Measurements from ENCODE around the gene SETD3.

The SETD3 gene

GRCh38 chr14:99401621-99402284 is 78.9 kb downstream of the SETD3 start:
- no peak overlapping the region for H2BK12ac ChIP-seq (ENCODE audit: low read length)
- H3K4me2 ChIP-seq (ENCODE audit: insufficient read depth, low read length, poor library complexity, severe bottlenecking): no peak overlapping the region
- peaks cover 23 to 87% of the 10 kb centered on the region in 2 donors for H3K36me3 ChIP-seq (replicated peaks in 1 of 2; ENCODE audit: control insufficient read depth in 2 of 2, insufficient read depth in 2 of 2, low read length in 2 of 2)
- no peak overlapping the region for H4K8ac ChIP-seq (ENCODE audit: low read depth, low read length)
- no peak overlapping the region for H3K23ac ChIP-seq (ENCODE audit: low read depth, low read length, poor library complexity)
- H3K18ac ChIP-seq (ENCODE audit: low read length): no peak overlapping the region
- H2BK5ac ChIP-seq (ENCODE audit: low read length): no peak overlapping the region
- DNase-seq (ENCODE audit: low spot score): no peak
- H3K4ac ChIP-seq (ENCODE audit: low read length): no peak overlapping the region
- H2BK120ac ChIP-seq (ENCODE audit: low read depth, low read length): no peak overlapping the region
- no peak overlapping the region for H3K9ac ChIP-seq (ENCODE audit: low read depth, low read length, poor library complexity)
- no peaks in the 10 kb centered on the region for H3K79me1 ChIP-seq (ENCODE audit: low read depth, low read length)
- H3K27me3 ChIP-seq (ENCODE audit: control insufficient read depth in 3 of 3, insufficient read depth in 3 of 3, low read depth in 1 of 3, low read length in 3 of 3): no peaks in the 10 kb centered on the region
- no CpG with 5 or more reads among the region's 5 CpGs for WGBS, 2 donors (ENCODE audit: extremely low coverage in 2 of 2, insufficient read length in 2 of 2, insufficient replicate concordance in 1 of 2)
- no peak overlapping the region for H2AK5ac ChIP-seq (ENCODE audit: low read depth, low read length)
- H3K27ac ChIP-seq (replicated peaks; ENCODE audit: low read length): no peak overlapping the region
- H3K14ac ChIP-seq (ENCODE audit: low read length): no peak overlapping the region
- H3K9me3 ChIP-seq (replicated peaks in 1 of 2; ENCODE audit: control insufficient read depth in 2 of 2, insufficient read depth in 1 of 2, low read depth in 1 of 2, low read length in 2 of 2): peaks cover 0 to 5% of the 10 kb centered on the region in 2 donors
- H2AFZ ChIP-seq (ENCODE audit: low read length): no peak overlapping the region
- H3K4me3 ChIP-seq (ENCODE audit: low read length in 2 of 2): no peak overlapping the region
- no peak overlapping the region for H4K91ac ChIP-seq (ENCODE audit: low read depth, low read length, poor library complexity)
- no peak overlapping the region for H2BK15ac ChIP-seq (ENCODE audit: low read length)
- H3K4me1 ChIP-seq (ENCODE audit: control insufficient read depth in 2 of 2, insufficient read depth in 1 of 2, low read depth in 1 of 2, low read length in 2 of 2): peaks cover 0 to 5% of the 10 kb centered on the region in 2 donors

GRCh38 chr14:99401211-99401610 is 79.4 kb downstream of the SETD3 start:
- H3K4me1 ChIP-seq (ENCODE audit: control insufficient read depth in 2 of 2, insufficient read depth in 1 of 2, low read depth in 1 of 2, low read length in 2 of 2): peaks cover 0 to 5% of the 10 kb centered on the region in 2 donors
- H3K4me2 ChIP-seq (ENCODE audit: insufficient read depth, low read length, poor library complexity, severe bottlenecking): no peak overlapping the region
- H3K9me3 ChIP-seq (replicated peaks in 1 of 2; ENCODE audit: control insufficient read depth in 2 of 2, insufficient read depth in 1 of 2, low read depth in 1 of 2, low read length in 2 of 2): peaks cover 0 to 5% of the 10 kb centered on the region in 2 donors
- no peak overlapping the region for H4K8ac ChIP-seq (ENCODE audit: low read depth, low read length)
- no peak overlapping the region for H3K18ac ChIP-seq (ENCODE audit: low read length)
- no peak overlapping the region for H4K91ac ChIP-seq (ENCODE audit: low read depth, low read length, poor library complexity)
- H3K79me1 ChIP-seq (ENCODE audit: low read depth, low read length): no peaks in the 10 kb centered on the region
- no peak overlapping the region for H2BK12ac ChIP-seq (ENCODE audit: low read length)
- H2BK15ac ChIP-seq (ENCODE audit: low read length): no peak overlapping the region
- no peak overlapping the region for H3K4ac ChIP-seq (ENCODE audit: low read length)
- no peak overlapping the region for H3K27ac ChIP-seq (replicated peaks; ENCODE audit: low read length)
- H2BK5ac ChIP-seq (ENCODE audit: low read length): no peak overlapping the region
- no peak for DNase-seq (ENCODE audit: low spot score)
- WGBS, 2 donors (ENCODE audit: extremely low coverage in 2 of 2, insufficient read length in 2 of 2, insufficient replicate concordance in 1 of 2): no CpG with 5 or more reads among the region's 4 CpGs
- H2AK5ac ChIP-seq (ENCODE audit: low read depth, low read length): no peak overlapping the region
- H3K4me3 ChIP-seq (ENCODE audit: low read length in 2 of 2): no peak overlapping the region
- H2AFZ ChIP-seq (ENCODE audit: low read length): no peak overlapping the region
- no peak overlapping the region for H3K14ac ChIP-seq (ENCODE audit: low read length)
- H3K36me3 ChIP-seq (replicated peaks in 1 of 2; ENCODE audit: control insufficient read depth in 2 of 2, insufficient read depth in 2 of 2, low read length in 2 of 2): peaks cover 21 to 87% of the 10 kb centered on the region in 2 donors
- no peaks in the 10 kb centered on the region for H3K27me3 ChIP-seq (ENCODE audit: control insufficient read depth in 3 of 3, insufficient read depth in 3 of 3, low read depth in 1 of 3, low read length in 3 of 3)
- no peak overlapping the region for H2BK120ac ChIP-seq (ENCODE audit: low read depth, low read length)
- H3K9ac ChIP-seq (ENCODE audit: low read depth, low read length, poor library complexity): no peak overlapping the region
- no peak overlapping the region for H3K23ac ChIP-seq (ENCODE audit: low read depth, low read length, poor library complexity)

- Histone ChIP-seq H3K9me3 (replicated peaks in 1 of 2; ENCODE audit: control insufficient read depth in 2 of 2, insufficient read depth in 1 of 2, low read depth in 1 of 2, low read length in 2 of 2) (peaks cover 0 to 5% of the 10 kb centered on the region in 2 donors), H3K4me3 (ENCODE audit: low read length in 2 of 2) (no peak overlapping the region), H3K79me1 (ENCODE audit: low read depth, low read length) (no peaks in the 10 kb centered on the region), H3K4me2 (ENCODE audit: insufficient read depth, low read length, poor library complexity, severe bottlenecking) (no peak overlapping the region), H4K91ac (ENCODE audit: low read depth, low read length, poor library complexity) (no peak overlapping the region), H4K8ac (ENCODE audit: low read depth, low read length) (no peak overlapping the region), H2AFZ (ENCODE audit: low read length) (no peak overlapping the region), H3K14ac (ENCODE audit: low read length) (no peak overlapping the region), H2BK5ac (ENCODE audit: low read length) (no peak overlapping the region), H3K4ac (ENCODE audit: low read length) (no peak overlapping the region), H3K27ac (replicated peaks; ENCODE audit: low read length) (no peak overlapping the region), H2BK15ac (ENCODE audit: low read length) (no peak overlapping the region), H3K9ac (ENCODE audit: low read depth, low read length, poor library complexity) (no peak overlapping the region), H2BK12ac (ENCODE audit: low read length) (no peak overlapping the region), H3K27me3 (ENCODE audit: control insufficient read depth in 3 of 3, insufficient read depth in 3 of 3, low read depth in 1 of 3, low read length in 3 of 3) (no peaks in the 10 kb centered on the region), H3K18ac (ENCODE audit: low read length) (no peak overlapping the region), H3K23ac (ENCODE audit: low read depth, low read length, poor library complexity) (no peak overlapping the region), H2BK120ac (ENCODE audit: low read depth, low read length) (no peak overlapping the region), H3K36me3 (replicated peaks in 1 of 2; ENCODE audit: control insufficient read depth in 2 of 2, insufficient read depth in 2 of 2, low read length in 2 of 2) (peaks cover 12 to 83% of the 10 kb centered on the region in 2 donors), H2AK5ac (ENCODE audit: low read depth, low read length) (no peak overlapping the region), H3K4me1 (ENCODE audit: control insufficient read depth in 2 of 2, insufficient read depth in 1 of 2, low read depth in 1 of 2, low read length in 2 of 2) (peaks cover 0 to 5% of the 10 kb centered on the region in 2 donors)
- WGBS, 2 donors (ENCODE audit: extremely low coverage in 2 of 2, insufficient read length in 2 of 2, insufficient replicate concordance in 1 of 2): no CpG with 5 or more reads among the region's 2 CpGs
- DNase-seq (ENCODE audit: low spot score): no peak
Observed at GRCh38 chr14:99397698-99398097, 83.0 kb downstream of the SETD3 start.

- Histone ChIP-seq H3K27ac (replicated peaks; ENCODE audit: low read length) (no peak overlapping the region), H3K9me3 (replicated peaks in 1 of 2; ENCODE audit: control insufficient read depth in 2 of 2, insufficient read depth in 1 of 2, low read depth in 1 of 2, low read length in 2 of 2) (peaks cover 0 to 5% of the 10 kb centered on the region in 2 donors), H4K91ac (ENCODE audit: low read depth, low read length, poor library complexity) (no peak overlapping the region), H3K9ac (ENCODE audit: low read depth, low read length, poor library complexity) (no peak overlapping the region), H3K18ac (ENCODE audit: low read length) (no peak overlapping the region), H3K4me2 (ENCODE audit: insufficient read depth, low read length, poor library complexity, severe bottlenecking) (no peak overlapping the region), H3K4me1 (ENCODE audit: control insufficient read depth in 2 of 2, insufficient read depth in 1 of 2, low read depth in 1 of 2, low read length in 2 of 2) (peaks cover 0 to 1% of the 10 kb centered on the region in 2 donors), H3K4me3 (ENCODE audit: low read length in 2 of 2) (no peak overlapping the region), H2BK15ac (ENCODE audit: low read length) (no peak overlapping the region), H3K79me1 (ENCODE audit: low read depth, low read length) (no peaks in the 10 kb centered on the region), H3K23ac (ENCODE audit: low read depth, low read length, poor library complexity) (no peak overlapping the region), H3K4ac (ENCODE audit: low read length) (no peak overlapping the region), H2BK5ac (ENCODE audit: low read length) (no peak overlapping the region), H3K27me3 (ENCODE audit: control insufficient read depth in 3 of 3, insufficient read depth in 3 of 3, low read depth in 1 of 3, low read length in 3 of 3) (no peaks in the 10 kb centered on the region), H2BK12ac (ENCODE audit: low read length) (no peak overlapping the region), H3K14ac (ENCODE audit: low read length) (no peak overlapping the region), H2AK5ac (ENCODE audit: low read depth, low read length) (no peak overlapping the region), H3K36me3 (replicated peaks in 1 of 2; ENCODE audit: control insufficient read depth in 2 of 2, insufficient read depth in 2 of 2, low read length in 2 of 2) (peaks cover 12 to 70% of the 10 kb centered on the region in 2 donors), H2AFZ (ENCODE audit: low read length) (no peak overlapping the region), H4K8ac (ENCODE audit: low read depth, low read length) (no peak overlapping the region), H2BK120ac (ENCODE audit: low read depth, low read length) (no peak overlapping the region)
- WGBS, 2 donors (ENCODE audit: extremely low coverage in 2 of 2, insufficient read length in 2 of 2, insufficient replicate concordance in 1 of 2): no CpG with 5 or more reads among the region's 10 CpGs
- no peak for DNase-seq (ENCODE audit: low spot score)
Observed at GRCh38 chr14:99395909-99396530, 84.6 kb downstream of the SETD3 start.
